ENCODE data around the gene LRP10.

GRCh38 chr14:22900081-22900799 lies 28.7 kb downstream of the LRP10 start:
- TF ChIP-seq POLR2A (IDR thresholded peaks at IDR 0.05; ENCODE audit: low read length) (no peak), GATA1 (IDR thresholded peaks at IDR 0.05; ENCODE audit: low read depth, low read length) (no peak)
